Esophagus squamous epithelium (tissue), 5 donors: ENCODE results near the gene TNIK. TPM values are rescaled to one million over a fixed set of nuclear protein-coding genes. Genes with fewer than 3 reads are reported as not detected.

ENCODE experiments used
- DNase-seq: peaks from one replicate; lab custom pipeline; 2025; lab: John Stamatoyannopoulos, UW
- H3K27ac ChIP-seq, 4 donors: fragments of 200-600 bp; sonication (generic); one replicate each; pipeline ENCODE4 v1.5.1; 2016 to 2019; ENCODE audit warnings: mild to moderate bottlenecking in 1 of 4
- H3K27me3 ChIP-seq, 4 donors: fragments of 200-600 bp; sonication (generic); 1 replicate in 3 of 4; 2 replicates in 1 of 4; pipeline versions ENCODE4 v1.5.1 to v1.6.0; 2017 to 2021; ENCODE audit warnings: antibody characterized with exemption in 1 of 4
- H3K36me3 ChIP-seq, 3 donors: fragments of 200-600 bp; sonication (generic); one replicate each; pipeline ENCODE4 v1.5.1; 2016 to 2019
- H3K4me1 ChIP-seq, 3 donors: fragments of 200-600 bp; sonication (generic); one replicate each; pipeline ENCODE4 v1.5.1; 2017 to 2019
- H3K4me3 ChIP-seq, 4 donors: fragments of 200-600 bp; sonication (generic); 1 replicate in 3 of 4; 2 replicates in 1 of 4; pipeline ENCODE4 v1.5.1; 2016 to 2019; ENCODE audit warnings: mild to moderate bottlenecking in 2 of 4, moderate library complexity in 1 of 4
- H3K9me3 ChIP-seq, 3 donors: fragments of 200-600 bp; sonication (generic); one replicate each; pipeline ENCODE4 v1.5.1; 2016 to 2019
- CTCF ChIP-seq, 6 experiments: fragments of 450-650 bp in 4 of 6; fragments of 200-600 bp in 2 of 6; sonication (generic) in 2 of 6; IDR thresholded peaks; one replicate each; pipeline ENCODE4 v1.5.1; 2016 to 2019; ENCODE audit warnings: antibody characterized with exemption in 6 of 6, mild to moderate bottlenecking in 4 of 6, moderate library complexity in 4 of 6
- POLR2A ChIP-seq, 4 donors: fragments of 450-650 bp; IDR thresholded peaks; one replicate each; pipeline ENCODE4 v1.6.1; 2017; ENCODE audit warnings: antibody characterized with exemption in 4 of 4, mild to moderate bottlenecking in 4 of 4, moderate library complexity in 3 of 4
- WGBS, 2 donors: methylation state at CpG; one replicate each; pipeline ENCODE4 v1.1.5; 2018; 5-methylcytosine and 5-hydroxymethylcytosine counted together
- intact Hi-C: fragments of 100-400 bp; cut with DNase I; formaldehyde crosslinking; loops from one replicate; pipeline ENCODE4 v1.15.0; 2022
- total RNA-seq, 4 donors: library from RNA; depleted of rRNA; stranded (reverse); fragments of >200 nt; gene quantifications; one replicate each; pipeline ENCODE4 v1.1.0, GENCODE V29; 2016
- donor health status: DM: yes; HTN: yes; CAD: no.

TNIK gene
- total RNA-seq, 4 donors from 2014 or later: 2.2 to 11.6 (median 4.7) TPM

- intact Hi-C loops: no loop called here
- no peaks in the 10 kb centered on the region for H3K27me3 ChIP-seq
- no peak for TF ChIP-seq CTCF (IDR thresholded peaks at IDR 0.05)
- no peak for TF ChIP-seq POLR2A (IDR thresholded peaks at IDR 0.05)
- WGBS, 2 donors: 85 to 94% methylated on average over 3 of the region's 3 CpGs
- no peak overlapping the region for H3K4me3 ChIP-seq
- no peaks in the 10 kb centered on the region for H3K9me3 ChIP-seq
- H3K4me1 ChIP-seq: no peaks in the 10 kb centered on the region
- no peaks in the 10 kb centered on the region for H3K36me3 ChIP-seq
- no peak for DNase-seq
- H3K27ac ChIP-seq: peak overlapping the region in 1 of 4 donors; percentile 14
These were observed 261.3 kb downstream of the TNIK start for GRCh38 chr3:171198781-171199472.

- no peak overlapping the region for H3K27ac ChIP-seq
- peak in 3 of 6 experiments; percentile 25 to 46 (median 29) for TF ChIP-seq CTCF (IDR thresholded peaks at IDR 0.05)
- no peak for TF ChIP-seq POLR2A (IDR thresholded peaks at IDR 0.05)
- H3K27me3 ChIP-seq: no peaks in the 10 kb centered on the region
- intact Hi-C loops: no loop called here
- H3K36me3 ChIP-seq: no peaks in the 10 kb centered on the region
- WGBS, 2 donors: 8 to 36% methylated on average over 1 of the region's 1 CpG
- DNase-seq: no peak
- H3K9me3 ChIP-seq: no peaks in the 10 kb centered on the region
- no peaks in the 10 kb centered on the region for H3K4me1 ChIP-seq
- no peak overlapping the region for H3K4me3 ChIP-seq
These were observed 264.5 kb downstream of the TNIK start for GRCh38 chr3:171195686-171196085.

GRCh38 chr3:171194965-171195364 is 265.2 kb downstream of the TNIK start:
- intact Hi-C loops: no loop called here
- no peak overlapping the region for H3K27ac ChIP-seq
- no peaks in the 10 kb centered on the region for H3K27me3 ChIP-seq
- WGBS, 2 donors: 78 to 81% methylated on average over 1 of the region's 1 CpG
- no peak for TF ChIP-seq POLR2A (IDR thresholded peaks at IDR 0.05)
- TF ChIP-seq CTCF (IDR thresholded peaks at IDR 0.05): no peak
- no peak overlapping the region for H3K4me3 ChIP-seq
- no peaks in the 10 kb centered on the region for H3K9me3 ChIP-seq
- DNase-seq: no peak
- H3K36me3 ChIP-seq: no peaks in the 10 kb centered on the region
- H3K4me1 ChIP-seq: no peaks in the 10 kb centered on the region

GRCh38 chr3:171193693-171194092 is 266.5 kb downstream of the TNIK start:
- WGBS, 2 donors: 96% methylated on average over 1 of the region's 1 CpG
- TF ChIP-seq POLR2A (IDR thresholded peaks at IDR 0.05) (no peak), CTCF (IDR thresholded peaks at IDR 0.05) (no peak)
- H3K36me3 ChIP-seq: no peaks in the 10 kb centered on the region
- H3K27ac ChIP-seq: no peak overlapping the region
- H3K27me3 ChIP-seq: no peaks in the 10 kb centered on the region
- no peaks in the 10 kb centered on the region for H3K9me3 ChIP-seq
- no peaks in the 10 kb centered on the region for H3K4me1 ChIP-seq
- DNase-seq: no peak
- no peak overlapping the region for H3K4me3 ChIP-seq
- intact Hi-C loops: no loop called here

- no peak overlapping the region for H3K4me3 ChIP-seq
- H3K9me3 ChIP-seq: no peaks in the 10 kb centered on the region
- 63 to 74% methylated on average over 2 of the region's 2 CpGs for WGBS, 2 donors
- intact Hi-C loops: no loop called here
- TF ChIP-seq CTCF (IDR thresholded peaks at IDR 0.05) (no peak), POLR2A (IDR thresholded peaks at IDR 0.05) (no peak)
- no peak for DNase-seq
- peaks cover 0 to 3% (median 0%) of the 10 kb centered on the region in 3 donors for H3K4me1 ChIP-seq
- no peaks in the 10 kb centered on the region for H3K27me3 ChIP-seq
- no peak overlapping the region for H3K27ac ChIP-seq
- H3K36me3 ChIP-seq: no peaks in the 10 kb centered on the region
These were observed 267.9 kb downstream of the TNIK start for GRCh38 chr3:171192176-171192854.
